WTC11 (cell line): ENCODE measurements around the gene NAB2. TPM values are rescaled to one million over a fixed set of nuclear protein-coding genes. Genes with fewer than 3 reads are reported as not detected.
A peak's percentile ranks its signal among the peaks of the same experiment; 100 is the strongest.

ENCODE experiments used
- ATAC-seq: fragments of 200-7000 bp; cut with Tn5 transposase; 2 replicates; pipeline ENCODE4 v1.10.0; 2021; ENCODE audit warnings: mild to moderate bottlenecking, moderate library complexity
- CTCF ChIA-PET: fragments of 300-600 bp; sonication (Branson Sonifier 250); formaldehyde crosslinking; loops from one replicate; lab custom pipeline; 2021; ENCODE audit warnings: antibody characterized with exemption; lab: Charles Lee
- POLR2A ChIA-PET: fragments of 350-600 bp; sonication (Branson Sonifier 250); formaldehyde crosslinking; loops from one replicate; lab custom pipeline; 2021; ENCODE audit warnings: antibody characterized with exemption; lab: Charles Lee
- DNase-seq: peaks from one replicate; pipeline ENCODE4 v3.0.0; 2021; ENCODE audit warnings: low spot score
- H3K27ac Mint-ChIP-seq: 2 replicates; pipeline ENCODE4 v1.8.0; 2021; ENCODE audit warnings: mixed read lengths
- H3K27me3 Mint-ChIP-seq: 2 replicates; pipeline ENCODE4 v1.8.0; 2021; ENCODE audit warnings: low read depth, mild to moderate bottlenecking, moderate library complexity, mixed read lengths
- H3K36me3 Mint-ChIP-seq: 2 replicates; pipeline ENCODE4 v1.8.0; 2021; ENCODE audit warnings: mixed read lengths
- H3K4me1 Mint-ChIP-seq: 2 replicates; pipeline ENCODE4 v1.8.0; 2022; ENCODE audit warnings: mixed read lengths
- H3K4me3 Mint-ChIP-seq: 2 replicates; pipeline ENCODE4 v1.8.0; 2021; ENCODE audit warnings: mild to moderate bottlenecking, moderate library complexity, mixed read lengths
- H3K9me3 Mint-ChIP-seq: 2 replicates; pipeline ENCODE4 v1.8.0; 2021; ENCODE audit warnings: mixed read lengths
- AR ChIP-seq: fragments of 250-450 bp; sonication (Bioruptor Pico); IDR thresholded peaks from 2 replicates; pipeline ENCODE4 v1.9.0; 2021; ENCODE audit warnings: mild to moderate bottlenecking
- E2F1 ChIP-seq: sonication (generic); formaldehyde crosslinking; IDR thresholded peaks from 2 replicates; pipeline ENCODE4 v1.8.0; 2022; ENCODE audit warnings: mild to moderate bottlenecking, missing genetic modification reagents
- GABPB1 ChIP-seq: sonication (generic); formaldehyde crosslinking; IDR thresholded peaks from 2 replicates; pipeline ENCODE4 v1.8.1; 2023; ENCODE audit warnings: mild to moderate bottlenecking, missing genetic modification reagents
- IRF2 ChIP-seq: sonication (generic); formaldehyde crosslinking; IDR thresholded peaks from 2 replicates; pipeline ENCODE4 v1.8.0; 2022; ENCODE audit warnings: low read depth, missing genetic modification reagents, borderline replicate concordance
- MYBL2 ChIP-seq: sonication (generic); formaldehyde crosslinking; IDR thresholded peaks from 2 replicates; pipeline ENCODE4 v1.8.1; 2023; ENCODE audit warnings: mild to moderate bottlenecking, moderate library complexity, missing genetic modification reagents
- PRRX2 ChIP-seq: fragments of 250-450 bp; sonication (Bioruptor Pico); IDR thresholded peaks from 2 replicates; pipeline ENCODE4 v1.8.0; 2021; ENCODE audit warnings: mild to moderate bottlenecking
- RORB ChIP-seq: fragments of 250-450 bp; sonication (Bioruptor Pico); IDR thresholded peaks from 2 replicates; pipeline ENCODE4 v1.9.0; 2021; ENCODE audit warnings: mild to moderate bottlenecking
- USF2 ChIP-seq: sonication (generic); formaldehyde crosslinking; IDR thresholded peaks from 2 replicates; pipeline ENCODE4 v1.8.1; 2023; ENCODE audit warnings: mild to moderate bottlenecking, missing genetic modification reagents, moderate library complexity
- ZBTB43 ChIP-seq: sonication (generic); formaldehyde crosslinking; IDR thresholded peaks from 2 replicates; pipeline ENCODE4 v1.8.1; 2023; ENCODE audit warnings: mild to moderate bottlenecking, missing genetic modification reagents
- ZMAT4 ChIP-seq: fragments of 250-450 bp; sonication (Bioruptor Pico); IDR thresholded peaks from 2 replicates; pipeline ENCODE4 v1.9.0; 2021; ENCODE audit warnings: mild to moderate bottlenecking
- ZNF281 ChIP-seq: sonication (generic); formaldehyde crosslinking; IDR thresholded peaks from 2 replicates; pipeline ENCODE4 v1.8.0; 2023; ENCODE audit warnings: mild to moderate bottlenecking, missing genetic modification reagents
- total RNA-seq: library from RNA; stranded (reverse); gene quantifications from 3 replicates; pipeline ENCODE4 v1.2.3, GENCODE V29; 2021

The NAB2 gene
- total RNA-seq, 1 experiment from 2014 or later, result 20.5 TPM

- no peak overlapping the region for H3K4me3 Mint-ChIP-seq
- CTCF ChIA-PET, result interaction anchor here (0.5 to 2.7 kb wide), 6 partner anchors 10 to 1017 kb away, joined by 3 to 19 read pairs (median 4); partner anchors contain the start of gene STAT6
- TF ChIP-seq GABPB1 (CRISPR knock-in tag) (0 out of 2 replicates have a peak, but pooled peaks have one; percentile 26), ZMAT4 (CRISPR knock-in tag) (no peak), AR (CRISPR knock-in tag) (no peak), RORB (no peak), USF2 (CRISPR knock-in tag) (no peak), IRF2 (CRISPR knock-in tag) (no peak)
- DNase-seq (no peak), ATAC-seq (no peak)
- H3K4me1 Mint-ChIP-seq, result no peaks in the 10 kb centered on the region
- H3K27ac Mint-ChIP-seq, result no peak overlapping the region
- POLR2A ChIA-PET, result no interaction called here
- no peaks in the 10 kb centered on the region for H3K27me3 Mint-ChIP-seq
- peaks cover 25% of the 10 kb centered on the region for H3K36me3 Mint-ChIP-seq
- H3K9me3 Mint-ChIP-seq, result no peaks in the 10 kb centered on the region
Observed at GRCh38 chr12:57101892-57102695, 13.2 kb downstream of the NAB2 start.

- H3K27me3 Mint-ChIP-seq, result no peaks in the 10 kb centered on the region
- POLR2A ChIA-PET, result interaction anchor here (0.8 kb wide), 1 partner anchor 12 kb away, joined by 5 read pairs; no protein-coding TSS in a partner anchor
- H3K27ac Mint-ChIP-seq, result no peak overlapping the region
- DNase-seq (no peak), ATAC-seq (no peak)
- peaks cover 6% of the 10 kb centered on the region; the same call in 1 of the 2 replicates for H3K4me1 Mint-ChIP-seq
- peaks cover 24% of the 10 kb centered on the region for H3K36me3 Mint-ChIP-seq
- H3K4me3 Mint-ChIP-seq, result no peak overlapping the region
- CTCF ChIA-PET, result interaction anchor here (1.1 to 2.7 kb wide), 3 partner anchors 8 to 35 kb away, joined by 3 to 19 read pairs (median 6); partner anchors contain the start of gene STAT6
- TF ChIP-seq PRRX2 (CRISPR knock-in tag) (no peak), MYBL2 (CRISPR knock-in tag) (no peak), E2F1 (CRISPR knock-in tag) (no peak), ZBTB43 (CRISPR knock-in tag) (no peak), ZNF281 (no peak)
- TF ChIP-seq, all 79 proteins: peak for 0
- H3K9me3 Mint-ChIP-seq, result no peaks in the 10 kb centered on the region
Observed at GRCh38 chr12:57103856-57104255, 14.9 kb downstream of the NAB2 start.
